Loucy (cell line): ENCODE measurements around the gene IGFBP6.
"Not testable (repeated sequence)": the region's sequence is repeated elsewhere in the genome, so short reads cannot be mapped to it uniquely, and the experiment has no call there.

Source experiments
- CTCF ChIP-seq: fragments of 200-600 bp; sonication (generic); conservative IDR thresholded peaks from 2 replicates; pipeline ENCODE4 v1.5.1; 2014; ENCODE audit warnings: mild to moderate bottlenecking, antibody characterized with exemption, low read length
- EZH2phosphoT487 ChIP-seq: fragments of 200-600 bp; IDR thresholded peaks from 2 replicates; pipeline ENCODE4 v1.6.1; 2018; ENCODE audit warnings: antibody characterized with exemption, mild to moderate bottlenecking, moderate library complexity, borderline replicate concordance

- TF ChIP-seq CTCF, EZH2phosphoT487: not testable (repeated sequence)
These were observed 1.9 kb upstream of the IGFBP6 start for GRCh38 chr12:53095596-53095895.
